Mucosa of rectum (tissue), 2 donors: ENCODE results near the gene ATXN7L3.

ENCODE experiments used
- H3K27ac ChIP-seq, 2 donors: one replicate each; pipeline ENCODE4 v1.7.0; 2013; ENCODE audit warnings: inconsistent platforms in 2 of 2, low read depth in 2 of 2, low read length in 2 of 2
- H3K27me3 ChIP-seq, 2 donors: one replicate each; pipeline ENCODE4 v1.7.0; 2013; ENCODE audit warnings: low read length in 2 of 2; ENCODE audit not compliant: control insufficient read depth in 2 of 2, insufficient read depth in 2 of 2
- H3K36me3 ChIP-seq, 2 donors: one replicate each; pipeline ENCODE4 v1.7.0; 2013; ENCODE audit warnings: low read length in 2 of 2; ENCODE audit not compliant: control insufficient read depth in 2 of 2, insufficient read depth in 2 of 2
- H3K4me1 ChIP-seq, 2 donors: one replicate each; pipeline ENCODE4 v1.7.0; 2013; ENCODE audit warnings: low read length in 2 of 2, mild to moderate bottlenecking in 1 of 2; ENCODE audit not compliant: control insufficient read depth in 2 of 2, insufficient read depth in 2 of 2
- H3K4me3 ChIP-seq, 2 donors: one replicate each; pipeline ENCODE4 v1.7.0; 2013; ENCODE audit warnings: low read length in 2 of 2
- H3K9ac ChIP-seq, 2 donors: one replicate each; pipeline ENCODE4 v1.7.0; 2013; ENCODE audit warnings: low read length in 2 of 2, low read depth in 1 of 2, mild to moderate bottlenecking in 1 of 2
- H3K9me3 ChIP-seq, 2 donors: one replicate each; pipeline ENCODE4 v1.7.0; 2013; ENCODE audit warnings: low read length in 2 of 2; ENCODE audit not compliant: control insufficient read depth in 2 of 2
- donor health status: healthy.
- donor health status: Normal muscosa, but diverticular disease.

Gene ATXN7L3

GRCh38 chr17:44211281-44212265, 11.9 kb upstream of the ATXN7L3 start:
- H3K9ac ChIP-seq: no peak overlapping the region
- H3K27ac ChIP-seq: no peak overlapping the region
- H3K4me1 ChIP-seq: peaks cover 10 to 22% of the 10 kb centered on the region in 2 donors
- no peak overlapping the region for H3K4me3 ChIP-seq
- H3K9me3 ChIP-seq: no peaks in the 10 kb centered on the region
- H3K27me3 ChIP-seq: no peaks in the 10 kb centered on the region
- peaks cover 71 to 72% of the 10 kb centered on the region in 2 donors for H3K36me3 ChIP-seq

GRCh38 chr17:44210342-44211192, 10.9 kb upstream of the ATXN7L3 start:
- H3K27ac ChIP-seq: peak overlapping the region in 1 of 2 donors; percentile 23
- H3K9me3 ChIP-seq: no peaks in the 10 kb centered on the region
- H3K27me3 ChIP-seq: no peaks in the 10 kb centered on the region
- peak overlapping the region; percentile 6 to 41 for H3K9ac ChIP-seq
- peak overlapping the region; percentile 17 to 20 for H3K4me3 ChIP-seq
- peaks cover 61 to 63% of the 10 kb centered on the region in 2 donors for H3K36me3 ChIP-seq
- H3K4me1 ChIP-seq: peaks cover 10 to 15% of the 10 kb centered on the region in 2 donors

GRCh38 chr17:44209786-44210341, 10.2 kb upstream of the ATXN7L3 start:
- peak overlapping the region; percentile 6 to 41 for H3K9ac ChIP-seq
- peaks cover 10 to 13% of the 10 kb centered on the region in 2 donors for H3K4me1 ChIP-seq
- peak overlapping the region in 1 of 2 donors; percentile 16 for H3K27ac ChIP-seq
- H3K9me3 ChIP-seq: no peaks in the 10 kb centered on the region
- peak overlapping the region; percentile 17 to 20 for H3K4me3 ChIP-seq
- H3K36me3 ChIP-seq: peaks cover 54 to 56% of the 10 kb centered on the region in 2 donors
- H3K27me3 ChIP-seq: no peaks in the 10 kb centered on the region

GRCh38 chr17:44207743-44208142, 8.1 kb upstream of the ATXN7L3 start:
- H3K9ac ChIP-seq: no peak overlapping the region
- H3K4me1 ChIP-seq: peaks cover 16 to 22% of the 10 kb centered on the region in 2 donors
- no peak overlapping the region for H3K27ac ChIP-seq
- H3K27me3 ChIP-seq: no peaks in the 10 kb centered on the region
- no peak overlapping the region for H3K4me3 ChIP-seq
- peaks cover 39 to 42% of the 10 kb centered on the region in 2 donors for H3K36me3 ChIP-seq
- no peaks in the 10 kb centered on the region for H3K9me3 ChIP-seq

GRCh38 chr17:44207319-44207718, 7.6 kb upstream of the ATXN7L3 start:
- Histone ChIP-seq H3K27ac (no peak overlapping the region), H3K9ac (no peak overlapping the region), H3K27me3 (no peaks in the 10 kb centered on the region), H3K4me1 (peaks cover 16 to 22% of the 10 kb centered on the region in 2 donors), H3K4me3 (no peak overlapping the region), H3K9me3 (no peaks in the 10 kb centered on the region), H3K36me3 (peaks cover 39 to 42% of the 10 kb centered on the region in 2 donors)

- Histone ChIP-seq H3K27me3 (no peaks in the 10 kb centered on the region), H3K4me1 (peaks cover 16 to 22% of the 10 kb centered on the region in 2 donors), H3K9me3 (no peaks in the 10 kb centered on the region), H3K9ac (no peak overlapping the region), H3K27ac (no peak overlapping the region), H3K4me3 (no peak overlapping the region), H3K36me3 (peaks cover 39 to 42% of the 10 kb centered on the region in 2 donors)
Measured at GRCh38 chr17:44206825-44207155, 7.1 kb upstream of the ATXN7L3 start.

GRCh38 chr17:44205962-44206824, 6.5 kb upstream of the ATXN7L3 start:
- Histone ChIP-seq H3K27me3 (no peaks in the 10 kb centered on the region), H3K9ac (no peak overlapping the region), H3K9me3 (no peaks in the 10 kb centered on the region), H3K4me1 (peaks cover 15 to 22% of the 10 kb centered on the region in 2 donors), H3K27ac (no peak overlapping the region), H3K4me3 (no peak overlapping the region), H3K36me3 (peaks cover 33 to 36% of the 10 kb centered on the region in 2 donors)

- peaks cover 24 to 27% of the 10 kb centered on the region in 2 donors for H3K36me3 ChIP-seq
- H3K9me3 ChIP-seq: no peaks in the 10 kb centered on the region
- no peak overlapping the region for H3K9ac ChIP-seq
- H3K27ac ChIP-seq: no peak overlapping the region
- no peak overlapping the region for H3K4me3 ChIP-seq
- no peaks in the 10 kb centered on the region for H3K27me3 ChIP-seq
- peaks cover 10 to 16% of the 10 kb centered on the region in 2 donors for H3K4me1 ChIP-seq
Measured at GRCh38 chr17:44204441-44204882, 4.8 kb upstream of the ATXN7L3 start.

- no peaks in the 10 kb centered on the region for H3K9me3 ChIP-seq
- no peaks in the 10 kb centered on the region for H3K27me3 ChIP-seq
- H3K4me3 ChIP-seq: no peak overlapping the region
- H3K36me3 ChIP-seq: peaks cover 19 to 23% of the 10 kb centered on the region in 2 donors
- H3K27ac ChIP-seq: no peak overlapping the region
- H3K9ac ChIP-seq: no peak overlapping the region
- H3K4me1 ChIP-seq: peaks cover 10 to 16% of the 10 kb centered on the region in 2 donors
Measured at GRCh38 chr17:44203731-44204440, 4.2 kb upstream of the ATXN7L3 start.
